Activated CD4-positive, alpha-beta memory T cell treated with anti-CD3 and anti-CD28 coated beads for 36 hours (primary cell): ENCODE data around the gene FCRL4. TPM values are rescaled to one million over a fixed set of nuclear protein-coding genes. Genes with fewer than 3 reads are reported as not detected.

ENCODE experiments used
- CTCF ChIA-PET: fragments of 350-600 bp; sonication (Branson Sonifier 250); formaldehyde crosslinking; loops from one replicate; lab custom pipeline; 2021; ENCODE audit warnings: antibody characterized with exemption, inconsistent platforms; lab: Charles Lee
- POLR2A ChIA-PET: fragments of 350-600 bp; sonication (Branson Sonifier 250); formaldehyde crosslinking; loops from one replicate; lab custom pipeline; 2021; ENCODE audit warnings: antibody characterized with exemption; lab: Charles Lee
- DNase-seq: peaks from one replicate; pipeline ENCODE4 v3.0.0-alpha.2; 2020
- H3K27ac Mint-ChIP-seq: one replicate; pipeline ENCODE4 v1.8.0; 2021; ENCODE audit warnings: mixed read lengths
- H3K27me3 Mint-ChIP-seq: one replicate; pipeline ENCODE4 v1.8.0; 2021; ENCODE audit warnings: mixed read lengths
- H3K36me3 Mint-ChIP-seq: one replicate; pipeline ENCODE4 v1.8.0; 2021; ENCODE audit warnings: mixed read lengths
- H3K4me1 Mint-ChIP-seq: one replicate; pipeline ENCODE4 v1.8.0; 2021; ENCODE audit warnings: low read depth, mixed read lengths
- H3K4me3 Mint-ChIP-seq: one replicate; pipeline ENCODE4 v1.8.0; 2021; ENCODE audit warnings: mild to moderate bottlenecking, mixed read lengths
- H3K9me3 Mint-ChIP-seq: one replicate; pipeline ENCODE4 v1.8.0; 2021; ENCODE audit warnings: mixed read lengths
- intact Hi-C: fragments of 100-400 bp; cut with micrococcal nuclease; formaldehyde crosslinking; loops from one replicate; pipeline ENCODE4 v1.15.1; 2023
- total RNA-seq, 2 experiments: library from RNA; stranded (reverse); gene quantifications; one replicate each; pipeline ENCODE4 v1.2.3, GENCODE V29; 2021

FCRL4 gene
- total RNA-seq, 2 experiments from 2014 or later: not detected

- no peaks in the 10 kb centered on the region for H3K4me1 Mint-ChIP-seq
- no peak for DNase-seq
- H3K36me3 Mint-ChIP-seq: no peaks in the 10 kb centered on the region
- CTCF ChIA-PET: interaction anchor here (1.0 kb wide), 1 partner anchor 539 kb away, joined by 3 read pairs; no protein-coding TSS in a partner anchor
- POLR2A ChIA-PET: no interaction called here
- intact Hi-C loops: loop anchor here (10.0 kb wide), 1 partner anchor 189 kb away; the partner anchor contains the start of gene FCRL2
- H3K4me3 Mint-ChIP-seq: no peak overlapping the region
- peaks cover 6% of the 10 kb centered on the region for H3K9me3 Mint-ChIP-seq
- no peak overlapping the region for H3K27ac Mint-ChIP-seq
- peaks cover 11% of the 10 kb centered on the region for H3K27me3 Mint-ChIP-seq
Observed at GRCh38 chr1:157585984-157586383, 11.9 kb downstream of the FCRL4 start.

GRCh38 chr1:157584503-157584902 is 13.4 kb downstream of the FCRL4 start:
- POLR2A ChIA-PET: no interaction called here
- no peak overlapping the region for H3K4me3 Mint-ChIP-seq
- no peaks in the 10 kb centered on the region for H3K4me1 Mint-ChIP-seq
- no peak for DNase-seq
- intact Hi-C loops: loop anchor here (5.0 to 10.0 kb wide), 2 partner anchors 43 to 190 kb away; partner anchors contain the start of gene FCRL2
- peaks cover 11% of the 10 kb centered on the region for H3K27me3 Mint-ChIP-seq
- peaks cover 6% of the 10 kb centered on the region for H3K9me3 Mint-ChIP-seq
- no peak overlapping the region for H3K27ac Mint-ChIP-seq
- H3K36me3 Mint-ChIP-seq: no peaks in the 10 kb centered on the region
- CTCF ChIA-PET: interaction anchor here (0.7 to 1.0 kb wide), 3 partner anchors 107 to 540 kb away, joined by 3 read pairs; no protein-coding TSS in a partner anchor

GRCh38 chr1:157580828-157581210 is 17.1 kb downstream of the FCRL4 start:
- intact Hi-C loops: loop anchor here (1.0 to 10.0 kb wide), 4 partner anchors 46 to 544 kb away; partner anchors contain the start of gene FCRL2
- Mint-ChIP-seq H3K4me3 (no peak overlapping the region), H3K36me3 (no peaks in the 10 kb centered on the region), H3K4me1 (no peaks in the 10 kb centered on the region), H3K27ac (no peak overlapping the region), H3K27me3 (peaks cover 8% of the 10 kb centered on the region), H3K9me3 (peaks cover 6% of the 10 kb centered on the region)
- DNase-seq: no peak
- ChIA-PET POLR2A (no interaction called here), CTCF (interaction anchor here (0.7 to 3.7 kb wide), 23 partner anchors 8 to 1633 kb away, joined by 3 to 40 read pairs (median 4); no protein-coding TSS in a partner anchor)

GRCh38 chr1:157580179-157580827 is 17.6 kb downstream of the FCRL4 start:
- Mint-ChIP-seq H3K9me3 (peaks cover 6% of the 10 kb centered on the region), H3K27me3 (peaks cover 5% of the 10 kb centered on the region), H3K36me3 (no peaks in the 10 kb centered on the region), H3K4me1 (no peaks in the 10 kb centered on the region), H3K4me3 (no peak overlapping the region), H3K27ac (no peak overlapping the region)
- intact Hi-C loops: loop anchor here (1.0 to 10.0 kb wide), 4 partner anchors 47 to 545 kb away; partner anchors contain the start of gene FCRL2
- CTCF ChIA-PET: interaction anchor here (0.6 to 3.7 kb wide), 27 partner anchors 9 to 1634 kb away, joined by 3 to 40 read pairs (median 4); no protein-coding TSS in a partner anchor
- no peak for DNase-seq
- POLR2A ChIA-PET: no interaction called here

DNA sequence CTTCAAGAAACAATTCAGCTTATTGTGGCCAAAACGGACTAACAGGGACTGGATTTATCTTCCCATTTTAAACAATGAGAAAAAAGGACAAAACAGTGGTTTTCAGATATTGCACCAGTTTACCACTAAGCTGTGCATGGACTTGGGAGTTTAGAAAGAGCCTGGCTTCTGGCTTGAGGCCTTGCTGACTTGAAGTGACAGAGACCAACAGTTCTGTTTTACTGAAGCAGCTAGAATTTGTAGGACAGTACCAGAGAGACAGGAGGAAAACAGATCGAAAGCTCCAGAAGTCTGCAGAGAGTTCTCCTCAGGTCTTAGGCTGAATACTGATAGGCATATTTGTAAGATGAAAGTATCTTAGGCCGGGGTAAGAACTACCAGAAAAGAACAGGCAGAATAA is 20.5 kb downstream of the FCRL4 start:
- Mint-ChIP-seq H3K36me3 (no peaks in the 10 kb centered on the region), H3K27me3 (peaks cover 10% of the 10 kb centered on the region), H3K4me3 (no peak overlapping the region), H3K27ac (no peak overlapping the region), H3K9me3 (no peaks in the 10 kb centered on the region), H3K4me1 (no peaks in the 10 kb centered on the region)
- no peak for DNase-seq
- ChIA-PET CTCF (interaction anchor here (0.9 to 1.3 kb wide), 3 partner anchors 9 to 547 kb away, joined by 3 to 6 read pairs (median 5); no protein-coding TSS in a partner anchor), POLR2A (interaction anchor here (0.9 kb wide), 1 partner anchor 10 kb away, joined by 3 read pairs; no protein-coding TSS in a partner anchor)
- intact Hi-C loops: no loop called here

DNA sequence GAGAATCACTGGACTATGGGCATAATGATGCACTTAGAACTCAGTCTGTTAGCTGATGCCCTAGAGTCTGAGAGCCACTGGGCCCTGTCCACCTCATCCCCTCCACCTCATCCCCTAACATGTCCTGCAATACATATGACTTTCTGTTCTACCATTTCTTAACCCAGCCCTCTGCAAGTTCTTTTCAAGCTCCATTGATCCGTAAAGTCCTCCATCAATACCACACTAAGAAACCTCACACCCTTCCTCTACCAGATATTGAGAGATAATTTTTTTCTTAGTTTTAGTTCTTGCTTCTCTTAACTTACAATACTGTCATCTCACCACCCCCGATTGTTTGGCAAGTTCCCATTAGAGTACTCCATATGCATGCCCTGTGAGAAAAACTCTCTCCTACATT is 22.1 kb downstream of the FCRL4 start:
- no peak for DNase-seq
- intact Hi-C loops: no loop called here
- ChIA-PET POLR2A (no interaction called here), CTCF (interaction anchor here (1.5 kb wide), 1 partner anchor 549 kb away, joined by 3 read pairs; no protein-coding TSS in a partner anchor)
- no peaks in the 10 kb centered on the region for H3K9me3 Mint-ChIP-seq
- H3K4me3 Mint-ChIP-seq: no peak overlapping the region
- no peak overlapping the region for H3K27ac Mint-ChIP-seq
- no peaks in the 10 kb centered on the region for H3K36me3 Mint-ChIP-seq
- no peaks in the 10 kb centered on the region for H3K4me1 Mint-ChIP-seq
- H3K27me3 Mint-ChIP-seq: peaks cover 10% of the 10 kb centered on the region

DNA sequence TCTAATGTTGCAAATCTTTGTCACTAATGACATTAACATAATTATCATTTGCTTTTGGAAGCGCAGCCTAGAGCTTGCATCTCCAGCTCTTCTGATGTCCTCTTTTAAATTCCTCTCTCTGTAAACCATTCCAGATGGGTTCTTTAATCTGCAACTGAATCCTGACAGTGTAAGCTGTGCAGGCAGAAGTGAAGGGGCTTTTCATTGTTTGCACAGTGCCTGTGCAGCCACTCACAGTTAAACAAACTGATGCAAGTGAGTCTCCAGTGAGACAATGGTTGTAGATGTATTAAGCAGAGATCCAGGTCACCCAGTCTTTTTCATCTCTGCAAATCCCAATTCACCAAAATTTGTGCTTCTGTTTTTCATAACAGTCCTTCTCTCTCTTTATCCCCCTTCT is 23.0 kb downstream of the FCRL4 start:
- Mint-ChIP-seq H3K36me3 (no peaks in the 10 kb centered on the region), H3K4me1 (no peaks in the 10 kb centered on the region), H3K27me3 (peaks cover 10% of the 10 kb centered on the region), H3K9me3 (no peaks in the 10 kb centered on the region), H3K27ac (no peak overlapping the region), H3K4me3 (no peak overlapping the region)
- no peak for DNase-seq
- intact Hi-C loops: no loop called here
- ChIA-PET POLR2A (no interaction called here), CTCF (interaction anchor here (1.5 kb wide), 1 partner anchor 550 kb away, joined by 3 read pairs; no protein-coding TSS in a partner anchor)

GRCh38 chr1:157566484-157567300 is 31.2 kb downstream of the FCRL4 start:
- H3K4me3 Mint-ChIP-seq: no peak overlapping the region
- H3K9me3 Mint-ChIP-seq: no peaks in the 10 kb centered on the region
- ChIA-PET CTCF (interaction anchor here (2.4 kb wide), 1 partner anchor 13 kb away, joined by 13 read pairs; no protein-coding TSS in a partner anchor), POLR2A (interaction anchor here (1.1 kb wide), 1 partner anchor 11 kb away, joined by 3 read pairs; no protein-coding TSS in a partner anchor)
- no peak overlapping the region for H3K27ac Mint-ChIP-seq
- intact Hi-C loops: no loop called here
- H3K27me3 Mint-ChIP-seq: peaks cover 26% of the 10 kb centered on the region
- no peaks in the 10 kb centered on the region for H3K36me3 Mint-ChIP-seq
- H3K4me1 Mint-ChIP-seq: no peaks in the 10 kb centered on the region
- no peak for DNase-seq

GRCh38 chr1:157562515-157562914 is 35.4 kb downstream of the FCRL4 start:
- ChIA-PET POLR2A (no interaction called here), CTCF (interaction anchor here (0.7 kb wide), 1 partner anchor 33 kb away, joined by 3 read pairs; no protein-coding TSS in a partner anchor)
- intact Hi-C loops: no loop called here

GRCh38 chr1:157558119-157558518 is 39.8 kb downstream of the FCRL4 start:
- H3K9me3 Mint-ChIP-seq: no peaks in the 10 kb centered on the region
- no peak overlapping the region for H3K4me3 Mint-ChIP-seq
- ChIA-PET POLR2A (no interaction called here), CTCF (no interaction called here)
- H3K4me1 Mint-ChIP-seq: no peaks in the 10 kb centered on the region
- H3K27me3 Mint-ChIP-seq: peaks cover 11% of the 10 kb centered on the region
- intact Hi-C loops: no loop called here
- no peaks in the 10 kb centered on the region for H3K36me3 Mint-ChIP-seq
- H3K27ac Mint-ChIP-seq: no peak overlapping the region
- DNase-seq: no peak

More at GRCh38 chr1:157562515-157562914, 35.4 kb downstream of the FCRL4 start:
- DNase-seq: no peak
- Mint-ChIP-seq H3K4me1 (no peaks in the 10 kb centered on the region), H3K36me3 (no peaks in the 10 kb centered on the region), H3K9me3 (no peaks in the 10 kb centered on the region), H3K4me3 (no peak overlapping the region), H3K27ac (no peak overlapping the region), H3K27me3 (peaks cover 28% of the 10 kb centered on the region)

GRCh38 chr1:157551694-157552693 is 45.9 kb downstream of the FCRL4 start, which contains the start of gene FCRL5:
Gene FCRL5, minus strand, starts transcription at chr1:157552515. Its CDS starts 153 bp downstream, at chr1:157552362.
- no peak for DNase-seq
- POLR2A ChIA-PET: interaction anchor here (0.7 kb wide), 1 partner anchor 77 kb away, joined by 3 read pairs; no protein-coding TSS in a partner anchor
- peaks cover 11% of the 10 kb centered on the region for H3K27me3 Mint-ChIP-seq
- H3K36me3 Mint-ChIP-seq: no peaks in the 10 kb centered on the region
- H3K4me3 Mint-ChIP-seq: no peak within 1 kb of the TSS
- H3K4me1 Mint-ChIP-seq: peaks cover 5% of the 10 kb centered on the region
- no peaks in the 10 kb centered on the region for H3K9me3 Mint-ChIP-seq
- H3K27ac Mint-ChIP-seq: no peak within 1 kb of the TSS
- CTCF ChIA-PET: no interaction called here
- intact Hi-C loops: no loop called here
